H1 (cell line): ENCODE data around the gene AGAP1. TPM values are rescaled to one million over a fixed set of nuclear protein-coding genes. Genes with fewer than 3 reads are reported as not detected.

Source experiments
- CTCF ChIA-PET: fragments of 300-600 bp; sonication (Branson Sonifier 250); formaldehyde crosslinking; loops from one replicate; lab custom pipeline; 2021; ENCODE audit not compliant: partially characterized antibody; lab: Charles Lee
- POLR2A ChIA-PET: fragments of 300-600 bp; sonication (Branson Sonifier 250); formaldehyde crosslinking; loops from one replicate; lab custom pipeline; 2021; ENCODE audit warnings: inconsistent platforms; ENCODE audit not compliant: partially characterized antibody; lab: Charles Lee
- DNase-seq, 2 experiments: peaks; one replicate each; pipeline versions ENCODE4 v3.0.0 to v3.0.0-alpha.2; 2010 to 2022; ENCODE audit warnings: low spot score in 2 of 2, low read depth in 1 of 2, mixed read lengths in 1 of 2
- FAIRE-seq: peaks from 2 replicates; lab custom pipeline; 2011; peaks lifted over from hg19 to GRCh38; lab: Jason Lieb, UNC
- H2AFZ ChIP-seq: 2 replicates; pipeline ENCODE4 v1.8.1; 2012; ENCODE audit warnings: low read length, inconsistent platforms
- H2AK5ac ChIP-seq: 2 replicates; pipeline ENCODE4 v1.6.1; 2013; ENCODE audit warnings: low read depth, low read length
- H2BK120ac ChIP-seq: replicated peaks from 2 replicates; pipeline ENCODE3; 2013; ENCODE audit warnings: low read depth, low read length, inconsistent platforms
- H2BK12ac ChIP-seq: 2 replicates; pipeline ENCODE4 v1.6.1; 2013; ENCODE audit warnings: low read depth, low read length
- H2BK15ac ChIP-seq: 2 replicates; pipeline ENCODE4 v1.6.1; 2013; ENCODE audit warnings: low read length
- H2BK20ac ChIP-seq: 2 replicates; pipeline ENCODE4 v1.6.1; 2013; ENCODE audit warnings: low read length
- H2BK5ac ChIP-seq: 2 replicates; pipeline ENCODE4 v1.6.1; 2013; ENCODE audit warnings: low read depth, low read length
- H3K14ac ChIP-seq: 2 replicates; pipeline ENCODE4 v1.6.1; 2013; ENCODE audit warnings: inconsistent platforms; ENCODE audit not compliant: insufficient read length
- H3K18ac ChIP-seq: 2 replicates; pipeline ENCODE4 v1.6.1; 2013; ENCODE audit warnings: low read length; ENCODE audit errors: extremely low read depth
- H3K23ac ChIP-seq: 2 replicates; pipeline ENCODE4 v1.6.1; 2013; ENCODE audit warnings: inconsistent platforms; ENCODE audit not compliant: insufficient read length
- H3K23me2 ChIP-seq: 2 replicates; pipeline ENCODE4 v1.6.1; 2013; ENCODE audit warnings: low read depth, low read length
- H3K27ac ChIP-seq: 2 replicates; pipeline ENCODE4 v1.6.1; 2011; ENCODE audit warnings: low read depth, low read length, inconsistent platforms
- H3K27me3 ChIP-seq, 4 experiments: replicated peaks in 1 of 4; 1 replicate in 1 of 4; 2 replicates in 3 of 4; pipeline versions ENCODE4 v1.6.1 to v1.8.1; 2011 to 2013; ENCODE audit warnings: low read length in 3 of 4, mild to moderate bottlenecking in 3 of 4, inconsistent platforms in 2 of 4, mixed read lengths in 2 of 4, moderate library complexity in 1 of 4; ENCODE audit not compliant: control insufficient read depth in 3 of 4, insufficient read depth in 3 of 4; ENCODE audit errors: extremely low read depth in 1 of 4
- H3K36me3 ChIP-seq, 4 experiments: 2 replicates each; pipeline versions ENCODE4 v1.6.1 to v1.8.1; 2011 to 2013; ENCODE audit warnings: mild to moderate bottlenecking in 4 of 4, low read length in 3 of 4, moderate library complexity in 2 of 4, control low read depth in 1 of 4, inconsistent platforms in 1 of 4; ENCODE audit not compliant: insufficient read depth in 4 of 4, control insufficient read depth in 2 of 4
- H3K4ac ChIP-seq: replicated peaks from 2 replicates; pipeline ENCODE3; 2013; ENCODE audit warnings: low read length, low read depth, mixed read lengths, inconsistent platforms; ENCODE audit not compliant: insufficient read length
- H3K4me1 ChIP-seq, 4 experiments: replicated peaks in 1 of 4; 1 replicate in 1 of 4; 2 replicates in 3 of 4; pipeline versions ENCODE4 v1.6.1 to v1.8.1; 2011 to 2013; ENCODE audit warnings: low read length in 3 of 4, inconsistent platforms in 2 of 4, mixed read lengths in 1 of 4; ENCODE audit not compliant: insufficient read depth in 4 of 4, control insufficient read depth in 3 of 4
- H3K4me2 ChIP-seq, 2 experiments: 2 replicates each; pipeline versions ENCODE4 v1.6.1 to v1.8.1; 2011 to 2013; ENCODE audit warnings: low read depth in 2 of 2, low read length in 2 of 2, control low read depth in 1 of 2, inconsistent platforms in 1 of 2, mild to moderate bottlenecking in 1 of 2; ENCODE audit not compliant: insufficient read depth in 1 of 2
- H3K4me3 ChIP-seq, 4 experiments: fragments of 200-600, 300-600 bp in 1 of 4; sonication (generic), shearing (Covaris generic), sonication (Bioruptor Twin) in 1 of 4; 2 replicates each; pipeline versions ENCODE4 v1.5.1 to v1.8.1; 2011 to 2016; ENCODE audit warnings: low read length in 4 of 4, low read depth in 3 of 4, control low read depth in 2 of 4, inconsistent platforms in 2 of 4, mild to moderate bottlenecking in 2 of 4, mixed read lengths in 1 of 4, moderate library complexity in 1 of 4; ENCODE audit not compliant: insufficient read depth in 2 of 4; ENCODE audit errors: extremely low read depth in 1 of 4
- H3K56ac ChIP-seq: replicated peaks from 2 replicates; pipeline ENCODE3; 2013; ENCODE audit warnings: low read depth, mild to moderate bottlenecking, mixed read lengths, low read length, inconsistent platforms; ENCODE audit not compliant: insufficient read length
- H3K79me1 ChIP-seq: 2 replicates; pipeline ENCODE4 v1.6.1; 2013; ENCODE audit warnings: low read depth, low read length, control low read depth
- H3K79me2 ChIP-seq, 2 experiments: 2 replicates each; pipeline versions ENCODE4 v1.6.1 to v1.8.1; 2012 to 2013; ENCODE audit warnings: low read length in 2 of 2, mild to moderate bottlenecking in 2 of 2, inconsistent platforms in 1 of 2; ENCODE audit not compliant: insufficient read depth in 2 of 2, control insufficient read depth in 1 of 2
- H3K9ac ChIP-seq, 4 experiments: replicated peaks in 1 of 4; 1 replicate in 1 of 4; 2 replicates in 3 of 4; pipeline versions ENCODE4 v1.6.1 to v1.8.1; 2011 to 2013; ENCODE audit warnings: low read depth in 3 of 4, low read length in 3 of 4, control low read depth in 2 of 4, mild to moderate bottlenecking in 2 of 4, moderate library complexity in 2 of 4, inconsistent platforms in 1 of 4; ENCODE audit errors: extremely low read depth in 1 of 4
- H3K9me3 ChIP-seq, 2 experiments: 2 replicates each; pipeline versions ENCODE4 v1.6.1 to v1.8.1; 2012 to 2013; ENCODE audit warnings: mild to moderate bottlenecking in 2 of 2, moderate library complexity in 2 of 2, control low read depth in 1 of 2, inconsistent platforms in 1 of 2, low read depth in 1 of 2, low read length in 1 of 2, mixed read lengths in 1 of 2; ENCODE audit not compliant: insufficient read depth in 2 of 2
- H4K20me1 ChIP-seq, 2 experiments: replicated peaks in 1 of 2; 2 replicates each; pipeline versions ENCODE3 to v1.8.1; 2011 to 2013; ENCODE audit warnings: inconsistent platforms in 2 of 2, low read length in 2 of 2, mild to moderate bottlenecking in 1 of 2; ENCODE audit not compliant: insufficient read depth in 2 of 2, control insufficient read depth in 1 of 2
- H4K5ac ChIP-seq: 2 replicates; pipeline ENCODE4 v1.6.1; 2013; ENCODE audit warnings: low read length, low read depth, mixed read lengths, inconsistent platforms; ENCODE audit not compliant: insufficient read length
- H4K8ac ChIP-seq: 2 replicates; pipeline ENCODE4 v1.8.0; 2013; ENCODE audit warnings: mild to moderate bottlenecking, moderate library complexity, low read length, inconsistent platforms; ENCODE audit not compliant: insufficient read depth; ENCODE audit errors: extremely low read depth
- H4K91ac ChIP-seq: replicated peaks from 2 replicates; pipeline ENCODE3; 2013; ENCODE audit warnings: low read length, mixed read lengths, inconsistent platforms; ENCODE audit not compliant: insufficient read length
- BCL11A ChIP-seq, 2 experiments: IDR thresholded peaks; one replicate each; pipeline ENCODE4 v1.6.1; 2011; ENCODE audit warnings: low read depth in 2 of 2, low read length in 2 of 2, mild to moderate bottlenecking in 2 of 2
- CEBPB ChIP-seq: IDR thresholded peaks from 2 replicates; pipeline ENCODE4 v1.6.1; 2012; ENCODE audit warnings: low read depth, low read length
- CHD1 ChIP-seq: IDR thresholded peaks from 2 replicates; pipeline ENCODE4 v1.6.1; 2012; ENCODE audit warnings: low read depth, low read length, improper control_type of control experiment
- GTF2F1 ChIP-seq: IDR thresholded peaks from 2 replicates; pipeline ENCODE4 v1.6.1; 2012; ENCODE audit warnings: low read depth, low read length, improper control_type of control experiment, borderline replicate concordance
- KDM5A ChIP-seq: fragments of 200-600 bp; IDR thresholded peaks from 2 replicates; pipeline ENCODE4 v1.7.1; 2012; ENCODE audit warnings: mild to moderate bottlenecking, low read length, inconsistent platforms, mixed read lengths
- POLR2AphosphoS5 ChIP-seq: IDR thresholded peaks from 2 replicates; pipeline ENCODE4 v1.6.1; 2011; ENCODE audit warnings: low read depth, low read length
- RAD21 ChIP-seq, 2 experiments: IDR thresholded peaks in 1 of 2; conservative IDR thresholded peaks in 1 of 2; 2 replicates each; pipeline ENCODE4 v1.6.1; 2011; ENCODE audit warnings: low read depth in 2 of 2, low read length in 2 of 2, improper control_type of control experiment in 1 of 2, inconsistent platforms in 1 of 2, mild to moderate bottlenecking in 1 of 2, moderate library complexity in 1 of 2
- RFX5 ChIP-seq: IDR thresholded peaks from 2 replicates; pipeline ENCODE4 v1.6.1; 2011; ENCODE audit warnings: low read depth, low read length, improper control_type of control experiment, borderline replicate concordance
- SIX5 ChIP-seq: IDR thresholded peaks from 2 replicates; pipeline ENCODE4 v1.6.1; 2011; ENCODE audit warnings: mild to moderate bottlenecking, low read depth, low read length
- SP2 ChIP-seq: IDR thresholded peaks from 2 replicates; pipeline ENCODE4 v1.6.1; 2012; ENCODE audit warnings: mild to moderate bottlenecking, low read length, inconsistent platforms
- SP4 ChIP-seq: IDR thresholded peaks from 2 replicates; pipeline ENCODE4 v1.6.1; 2012; ENCODE audit warnings: low read length, inconsistent platforms
- TEAD4 ChIP-seq: IDR thresholded peaks from 2 replicates; pipeline ENCODE4 v1.6.1; 2012; ENCODE audit warnings: low read depth, low read length, inconsistent platforms, mixed read lengths
- WGBS, 2 experiments: shearing (Covaris generic) in 1 of 2; methylation state at CpG; one replicate each; pipeline versions ENCODE4 v1.1.6 to v1.1.7; 2013 to 2015; ENCODE audit warnings: low lambda C conversion rate in 2 of 2, mixed read lengths in 2 of 2, inconsistent platforms in 1 of 2, low coverage in 1 of 2, missing lambda C conversion rate in 1 of 2; ENCODE audit not compliant: insufficient replicate concordance in 2 of 2, insufficient coverage in 1 of 2, insufficient read length in 1 of 2; ENCODE audit errors: extremely low coverage in 1 of 2, missing lambda C conversion rate in 1 of 2; 5-methylcytosine and 5-hydroxymethylcytosine counted together
- polyA plus RNA-seq, 7 experiments: library from polyadenylated mRNA; depleted of rRNA in 3 of 7; stranded (reverse) in 5 of 7; unstranded in 2 of 7; fragments of >200 nt in 5 of 7; fragments of 200-250 nt in 2 of 7; gene quantifications; 1 replicate in 5 of 7; 2 replicates in 1 of 7; 4 replicates in 1 of 7; pipeline versions ENCODE4 v1.2.1 to v1.2.3, GENCODE V29; 2011 to 2013; ENCODE audit warnings: missing spikeins in 2 of 7, mixed read lengths in 2 of 7
- total RNA-seq: library from RNA; stranded (reverse); fragmentation: NEBNext Ultra II Directional; extraction: Animal tissue kit (Norgen Biotek cat#: 25700); gene quantifications from 2 replicates; pipeline ENCODE4 v1.2.1, GENCODE V29; 2021

AGAP1 gene
- total and polyA plus RNA-seq, 2 of the 8 experiments (the other 6 are each of a cell fraction or from before 2014, with no cell fraction given): 18.1 to 39.4 TPM

DNA sequence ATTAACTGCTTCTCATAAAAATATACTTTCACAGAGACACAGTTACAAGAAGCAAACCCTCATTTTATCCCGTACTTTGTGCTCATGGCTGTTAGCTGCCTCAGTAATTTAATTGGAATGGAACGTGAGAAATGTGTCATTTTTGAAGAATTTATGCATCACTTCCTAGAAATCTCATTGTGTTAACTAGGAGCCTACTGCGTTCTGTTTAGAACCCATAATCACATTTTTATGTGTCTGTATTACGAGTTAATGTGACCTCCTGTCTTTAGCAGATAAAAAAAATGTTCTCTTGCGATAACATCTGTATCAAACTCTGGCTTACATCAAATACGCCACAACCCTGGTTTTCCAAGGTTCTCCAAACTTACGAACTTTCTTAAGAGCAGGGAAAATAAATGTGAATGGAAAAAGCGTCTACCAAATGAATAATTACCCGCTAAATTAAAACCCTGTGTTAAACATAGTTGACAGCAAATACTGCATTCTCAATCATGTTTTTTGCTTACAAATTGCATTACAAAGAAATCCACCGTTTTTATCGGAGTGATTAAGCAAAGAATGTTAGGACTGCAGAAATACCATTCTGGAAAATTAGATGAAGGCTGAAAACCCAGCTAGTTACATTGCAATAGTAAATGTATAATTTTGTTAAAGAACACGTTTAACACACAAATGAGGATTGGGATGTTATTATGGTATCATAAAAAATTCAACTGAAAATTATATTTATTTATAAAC lies 686.4 kb downstream of the AGAP1 start:
- no peak overlapping the region for H3K4ac ChIP-seq
- POLR2A ChIA-PET: interaction anchor here (1.1 kb wide), 1 partner anchor 29 kb away, joined by 4 read pairs; no protein-coding TSS in a partner anchor
- no peak overlapping the region for H2BK15ac ChIP-seq
- peak overlapping the region in 1 of 4 experiments; percentile 59; a peak in 2 of 8 replicates for H3K4me3 ChIP-seq
- FAIRE-seq (peak; percentile 78), DNase-seq (no peak)
- WGBS, 2 experiments: 39% methylated on average over 12 of the region's 12 CpGs; no CpG with 5 or more reads in 1 of the 2 experiments
- peak overlapping the region; percentile 55 to 81; a peak in 3 of 4 replicates for H3K4me2 ChIP-seq
- H3K4me1 ChIP-seq: peaks cover 0 to 8% (median 2%) of the 10 kb centered on the region in 4 experiments; a peak in 4 of 7 replicates
- no peak overlapping the region for H4K91ac ChIP-seq
- TF ChIP-seq TEAD4 (no peak), RAD21 (IDR thresholded peaks at IDR 0.05 in 1 of 2, conservative IDR thresholded peaks at IDR 0.05 in 1 of 2; ENCODE audit: low read depth in 2 of 2, low read length in 2 of 2) (no peak), CEBPB (no peak), BCL11A (IDR thresholded peaks at IDR 0.05; ENCODE audit: low read depth in 2 of 2, low read length in 2 of 2) (no peak), SP4 (no peak), SIX5 (no peak), GTF2F1 (no peak), RFX5 (no peak), CHD1 (no peak), KDM5A (no peak), POLR2AphosphoS5 (no peak), SP2 (no peak)
- CTCF ChIA-PET: interaction anchor here (0.6 to 9.4 kb wide), 36 partner anchors 8 to 414 kb away, joined by 3 to 87 read pairs (median 4); no protein-coding TSS in a partner anchor
- H4K5ac ChIP-seq: no peak overlapping the region
- peaks cover 20 to 46% (median 38%) of the 10 kb centered on the region in 4 experiments for H3K27me3 ChIP-seq
- no peaks in the 10 kb centered on the region for H3K36me3 ChIP-seq
- no peak overlapping the region for H3K14ac ChIP-seq
- H2BK120ac ChIP-seq: no peak overlapping the region
- H3K56ac ChIP-seq: no peak overlapping the region
- no peaks in the 10 kb centered on the region for H3K79me2 ChIP-seq
- no peak overlapping the region for H2BK20ac ChIP-seq
- H3K9me3 ChIP-seq: peaks cover 7% of the 10 kb centered on the region in 2 experiments; a peak in 3 of 4 replicates
- H3K9ac ChIP-seq: no peak overlapping the region
- H2AK5ac ChIP-seq: no peak overlapping the region
- H2AFZ ChIP-seq: no peak overlapping the region
- no peak overlapping the region for H3K27ac ChIP-seq
- no peak overlapping the region for H2BK12ac ChIP-seq
- no peak overlapping the region for H3K23ac ChIP-seq
- no peaks in the 10 kb centered on the region for H3K79me1 ChIP-seq
- peaks cover 0 to 3% of the 10 kb centered on the region in 2 experiments for H4K20me1 ChIP-seq
- no peak overlapping the region for H2BK5ac ChIP-seq
- no peak overlapping the region for H3K18ac ChIP-seq
- peaks cover 8% of the 10 kb centered on the region; the same call in 1 of the 2 replicates for H3K23me2 ChIP-seq
- no peak overlapping the region for H4K8ac ChIP-seq
